Prostate gland (tissue), 2 donors: ENCODE data around the gene NRXN3. TPM values are rescaled to one million over a fixed set of nuclear protein-coding genes. Genes with fewer than 3 reads are reported as not detected.

Experiments
- DNase-seq: peaks from one replicate; pipeline ENCODE4 v3.0.0-alpha.2; 2019; ENCODE audit warnings: low spot score
- H3K27ac ChIP-seq, 2 donors: fragments of 200-600 bp; sonication (generic); 2 replicates each; pipeline ENCODE4 v1.5.1; 2017 to 2019
- H3K27me3 ChIP-seq: fragments of 200-600 bp; sonication (generic); replicated peaks from 2 replicates; pipeline ENCODE4 v1.5.1; 2019; ENCODE audit not compliant: insufficient read depth
- H3K36me3 ChIP-seq, 2 donors: fragments of 200-600 bp; sonication (generic); 1 replicate in 1 of 2; 2 replicates in 1 of 2; pipeline versions ENCODE4 v1.5.1 to v1.8.1; 2017 to 2019
- H3K4me1 ChIP-seq: fragments of 200-600 bp; sonication (generic); replicated peaks from 2 replicates; pipeline ENCODE4 v1.5.1; 2019
- H3K4me3 ChIP-seq, 2 donors: fragments of 200-600 bp; sonication (generic); 2 replicates each; pipeline ENCODE4 v1.5.1; 2017 to 2019
- H3K9me3 ChIP-seq: fragments of 200-600 bp; sonication (generic); 2 replicates; pipeline ENCODE4 v1.5.1; 2017
- POLR2A ChIP-seq: fragments of 450-650 bp; IDR thresholded peaks from one replicate; pipeline ENCODE4 v1.6.1; 2016; ENCODE audit warnings: antibody characterized with exemption, mild to moderate bottlenecking
- POLR2AphosphoS5 ChIP-seq: sonication (generic); formaldehyde crosslinking; IDR thresholded peaks from one replicate; pipeline ENCODE4 v1.6.1; 2017; ENCODE audit warnings: antibody characterized with exemption
- WGBS: methylation state at CpG from one replicate; pipeline ENCODE4 v1.1.5; 2018; 5-methylcytosine and 5-hydroxymethylcytosine counted together
- intact Hi-C: fragments of 100-400 bp; cut with DNase I; formaldehyde crosslinking; loops from one replicate; pipeline ENCODE4 v1.14.2; 2022
- total RNA-seq, 2 donors: library from RNA; depleted of rRNA; stranded (reverse); fragments of >200 nt; gene quantifications; one replicate each; pipeline ENCODE4 v1.1.0, GENCODE V29; 2016
- TF ChIP-seq, protein P1 (sequence below), 4 experiments: fragments of 200-600 bp in 2 of 4; fragments of 450-650 bp in 2 of 4; sonication (generic) in 2 of 4; IDR thresholded peaks; 1 replicate in 3 of 4; 2 replicates in 1 of 4; pipeline ENCODE4 v1.5.1; 2016 to 2019; ENCODE audit warnings: antibody characterized with exemption in 4 of 4, mild to moderate bottlenecking in 2 of 4, moderate library complexity in 2 of 4

Gene NRXN3
- total RNA-seq, 2 donors from 2014 or later: 6.6 to 8.2 TPM

DNA sequence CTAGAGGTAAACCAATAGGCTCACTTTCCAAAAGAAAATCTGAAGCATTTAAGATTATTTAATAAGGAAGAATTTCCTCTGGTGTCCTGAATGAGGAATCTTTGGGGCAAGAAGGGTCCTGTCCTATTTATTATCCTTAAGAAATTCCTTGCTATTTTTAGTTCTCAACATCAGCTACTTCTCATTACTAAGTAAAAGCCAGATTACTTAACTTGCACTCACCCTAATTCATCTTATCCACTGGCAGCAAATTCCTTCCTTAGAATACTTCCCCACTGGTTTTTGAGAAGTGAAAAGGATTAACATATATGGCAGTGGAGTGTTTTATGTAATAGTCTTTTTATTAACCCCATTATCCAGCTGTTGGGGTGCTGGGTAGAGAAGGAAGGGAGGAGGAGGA, 1273.4 kb downstream of the NRXN3 start:
- intact Hi-C loops: no loop called here
- TF ChIP-seq POLR2A: no peak
- TF ChIP-seq, protein P1, sequence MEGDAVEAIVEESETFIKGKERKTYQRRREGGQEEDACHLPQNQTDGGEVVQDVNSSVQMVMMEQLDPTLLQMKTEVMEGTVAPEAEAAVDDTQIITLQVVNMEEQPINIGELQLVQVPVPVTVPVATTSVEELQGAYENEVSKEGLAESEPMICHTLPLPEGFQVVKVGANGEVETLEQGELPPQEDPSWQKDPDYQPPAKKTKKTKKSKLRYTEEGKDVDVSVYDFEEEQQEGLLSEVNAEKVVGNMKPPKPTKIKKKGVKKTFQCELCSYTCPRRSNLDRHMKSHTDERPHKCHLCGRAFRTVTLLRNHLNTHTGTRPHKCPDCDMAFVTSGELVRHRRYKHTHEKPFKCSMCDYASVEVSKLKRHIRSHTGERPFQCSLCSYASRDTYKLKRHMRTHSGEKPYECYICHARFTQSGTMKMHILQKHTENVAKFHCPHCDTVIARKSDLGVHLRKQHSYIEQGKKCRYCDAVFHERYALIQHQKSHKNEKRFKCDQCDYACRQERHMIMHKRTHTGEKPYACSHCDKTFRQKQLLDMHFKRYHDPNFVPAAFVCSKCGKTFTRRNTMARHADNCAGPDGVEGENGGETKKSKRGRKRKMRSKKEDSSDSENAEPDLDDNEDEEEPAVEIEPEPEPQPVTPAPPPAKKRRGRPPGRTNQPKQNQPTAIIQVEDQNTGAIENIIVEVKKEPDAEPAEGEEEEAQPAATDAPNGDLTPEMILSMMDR (IDR thresholded peaks at IDR 0.05): no peak
- H3K27me3 ChIP-seq: no peaks in the 10 kb centered on the region
- no peak overlapping the region for H3K4me3 ChIP-seq
- no peaks in the 10 kb centered on the region for H3K4me1 ChIP-seq
- no peaks in the 10 kb centered on the region for H3K9me3 ChIP-seq
- DNase-seq: no peak
- no peak overlapping the region for H3K27ac ChIP-seq
- H3K36me3 ChIP-seq: no peaks in the 10 kb centered on the region

DNA sequence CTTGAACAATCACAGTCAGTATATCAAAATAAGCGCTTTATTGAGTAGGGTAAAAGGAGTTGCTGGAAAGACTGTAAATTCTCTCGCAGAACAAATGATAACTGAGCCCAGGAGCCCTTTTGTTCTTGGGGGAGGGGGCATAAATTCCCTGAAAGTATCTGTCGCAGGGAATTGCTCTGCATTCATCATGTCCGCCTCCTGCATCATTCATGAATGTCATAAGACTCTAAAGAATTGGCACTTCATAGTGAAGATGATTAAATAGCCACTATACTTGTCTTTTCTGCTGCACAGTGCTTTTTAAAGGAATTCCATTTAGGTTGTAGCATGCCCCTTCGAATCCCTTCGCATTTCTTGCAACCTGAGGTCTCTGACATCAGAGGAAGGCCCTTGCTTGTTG, 1278.8 kb downstream of the NRXN3 start:
- intact Hi-C loops: no loop called here
- TF ChIP-seq POLR2AphosphoS5: no peak
- TF ChIP-seq POLR2A: no peak
- TF ChIP-seq, protein P1 (IDR thresholded peaks at IDR 0.05): no peak
- Histone ChIP-seq H3K4me1 (no peaks in the 10 kb centered on the region), H3K27ac (no peak overlapping the region), H3K4me3 (no peak overlapping the region), H3K9me3 (no peaks in the 10 kb centered on the region), H3K36me3 (no peaks in the 10 kb centered on the region), H3K27me3 (no peaks in the 10 kb centered on the region)
- DNase-seq: no peak
- WGBS: 72% methylated on average over 6 of the region's 6 CpGs

- Histone ChIP-seq H3K4me3 (no peak overlapping the region), H3K36me3 (no peaks in the 10 kb centered on the region), H3K9me3 (no peaks in the 10 kb centered on the region), H3K27ac (no peak overlapping the region), H3K4me1 (no peaks in the 10 kb centered on the region), H3K27me3 (no peaks in the 10 kb centered on the region)
- WGBS: 93% methylated on average over 3 of the region's 3 CpGs
- DNase-seq: no peak
- TF ChIP-seq, protein P1 (IDR thresholded peaks at IDR 0.05): no peak
- TF ChIP-seq POLR2AphosphoS5: no peak
- TF ChIP-seq POLR2A: no peak
- intact Hi-C loops: no loop called here
Measured at GRCh38 chr14:79451601-79452000, 1281.4 kb downstream of the NRXN3 start.

DNA sequence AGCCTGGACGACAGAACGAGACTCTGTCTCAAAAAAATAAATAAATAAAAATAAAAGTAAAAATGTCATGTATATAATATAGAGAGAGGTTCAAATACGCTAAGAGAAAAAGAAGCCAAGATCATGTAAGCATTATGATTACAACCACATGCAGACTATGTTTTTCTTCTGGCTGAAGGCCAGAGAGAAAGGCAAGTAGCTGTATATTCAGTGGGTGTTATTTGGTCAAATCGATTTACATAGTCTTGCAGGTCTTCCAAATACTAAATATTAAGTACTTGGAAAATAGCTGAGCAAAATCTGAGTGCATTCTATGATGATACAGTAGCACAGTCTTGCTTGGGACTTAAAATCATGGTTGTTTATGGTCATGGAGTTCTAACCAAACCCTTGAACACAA, 1283.1 kb downstream of the NRXN3 start:
- H3K4me1 ChIP-seq: no peaks in the 10 kb centered on the region
- H3K9me3 ChIP-seq: no peaks in the 10 kb centered on the region
- H3K36me3 ChIP-seq: no peaks in the 10 kb centered on the region
- no peak for TF ChIP-seq POLR2AphosphoS5
- TF ChIP-seq, protein P1 (IDR thresholded peaks at IDR 0.05): no peak
- TF ChIP-seq POLR2A: no peak
- H3K27me3 ChIP-seq: no peaks in the 10 kb centered on the region
- 89% methylated on average over 4 of the region's 4 CpGs for WGBS
- no peak for DNase-seq
- no peak overlapping the region for H3K27ac ChIP-seq
- intact Hi-C loops: no loop called here
- H3K4me3 ChIP-seq: no peak overlapping the region

DNA sequence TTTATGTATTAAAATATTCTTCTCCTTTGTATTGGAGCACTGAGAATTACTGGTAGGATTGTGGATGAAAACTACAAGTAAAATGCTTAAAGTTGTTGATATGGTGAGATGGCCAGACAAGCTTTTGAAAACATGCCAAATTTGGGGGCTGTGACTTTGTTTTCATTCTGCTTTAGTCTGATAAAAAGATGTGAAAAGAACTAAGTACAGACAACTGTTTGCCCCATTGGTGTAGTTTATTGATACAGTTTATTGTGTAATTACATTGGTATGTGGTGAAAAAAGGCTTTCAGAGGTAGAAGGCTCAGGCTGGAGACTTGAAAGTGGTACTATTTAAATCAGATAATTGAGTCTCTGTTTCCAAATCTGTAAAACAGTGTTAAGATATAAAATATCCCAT, 1294.3 kb downstream of the NRXN3 start:
- Histone ChIP-seq H3K4me3 (no peak overlapping the region), H3K27me3 (no peaks in the 10 kb centered on the region), H3K36me3 (no peaks in the 10 kb centered on the region), H3K4me1 (no peaks in the 10 kb centered on the region), H3K27ac (no peak overlapping the region), H3K9me3 (no peaks in the 10 kb centered on the region)
- intact Hi-C loops: no loop called here
- no peak for DNase-seq
- no peak for TF ChIP-seq POLR2A
